GM18505 (cell line): Measurements from ENCODE around the gene CARS1.

Experiments used
- ATAC-seq: cut with Tn5 transposase; IDR thresholded peaks from one replicate; pipeline ENCODE4 v1.9.1; 2021; ENCODE audit not compliant: unreplicated experiment
- POLR2A ChIP-seq: IDR thresholded peaks from 4 replicates; pipeline ENCODE4 v1.6.1; 2011; ENCODE audit warnings: borderline replicate concordance; ENCODE audit not compliant: insufficient read depth, insufficient read length; ENCODE audit errors: extremely low read depth

Gene CARS1

GRCh38 chr11:3010521-3011275 lies 46.5 kb downstream of the CARS1 start:
- no peak for TF ChIP-seq POLR2A
- ATAC-seq: no peak

DNA sequence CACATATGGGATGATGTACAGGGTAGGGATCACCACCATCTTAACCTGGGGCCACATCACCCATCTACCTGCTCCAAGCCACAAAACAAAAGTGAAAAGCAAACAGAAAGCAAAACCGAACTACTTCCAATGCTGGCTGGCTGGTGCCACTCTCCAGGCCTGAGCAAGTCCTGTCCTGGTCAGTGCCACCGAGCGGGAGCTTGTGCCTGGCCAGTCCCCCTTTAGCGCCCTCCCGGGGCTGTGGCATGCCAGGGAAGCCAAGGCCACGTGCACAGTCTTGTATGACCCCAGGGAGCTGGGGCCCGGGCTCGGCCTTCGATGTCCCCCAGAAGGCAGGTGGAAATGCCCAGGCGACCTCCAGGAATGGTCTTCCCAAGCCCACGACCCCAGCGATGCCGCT lies 47.2 kb downstream of the CARS1 start:
- ATAC-seq: no peak
- TF ChIP-seq POLR2A: no peak

DNA sequence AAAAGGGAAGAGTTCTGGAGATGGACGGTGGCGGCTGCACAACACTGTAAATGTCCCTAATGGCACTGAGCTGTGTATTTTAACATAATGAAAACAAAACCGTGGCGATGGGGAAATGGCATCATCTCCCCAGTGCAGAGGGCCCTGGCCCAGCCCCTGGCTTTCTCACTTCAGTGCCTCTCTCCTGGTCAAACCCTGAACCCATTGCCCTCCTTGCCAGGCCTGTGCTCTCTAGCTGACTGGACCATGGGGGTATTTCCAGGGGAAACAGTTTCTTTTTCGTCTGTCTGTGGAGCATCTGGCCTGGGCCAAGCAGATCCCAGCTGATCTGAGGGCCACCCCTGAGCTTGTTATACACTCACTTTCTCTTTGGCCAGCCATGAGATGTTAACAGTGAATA lies 47.7 kb downstream of the CARS1 start:
- no peak for TF ChIP-seq POLR2A
- ATAC-seq: no peak

GRCh38 chr11:3008746-3009336 lies 48.4 kb downstream of the CARS1 start:
- ATAC-seq: no peak
- no peak for TF ChIP-seq POLR2A

GRCh38 chr11:3007404-3008010 lies 49.7 kb downstream of the CARS1 start:
- ATAC-seq: no peak
- TF ChIP-seq POLR2A: no peak

DNA sequence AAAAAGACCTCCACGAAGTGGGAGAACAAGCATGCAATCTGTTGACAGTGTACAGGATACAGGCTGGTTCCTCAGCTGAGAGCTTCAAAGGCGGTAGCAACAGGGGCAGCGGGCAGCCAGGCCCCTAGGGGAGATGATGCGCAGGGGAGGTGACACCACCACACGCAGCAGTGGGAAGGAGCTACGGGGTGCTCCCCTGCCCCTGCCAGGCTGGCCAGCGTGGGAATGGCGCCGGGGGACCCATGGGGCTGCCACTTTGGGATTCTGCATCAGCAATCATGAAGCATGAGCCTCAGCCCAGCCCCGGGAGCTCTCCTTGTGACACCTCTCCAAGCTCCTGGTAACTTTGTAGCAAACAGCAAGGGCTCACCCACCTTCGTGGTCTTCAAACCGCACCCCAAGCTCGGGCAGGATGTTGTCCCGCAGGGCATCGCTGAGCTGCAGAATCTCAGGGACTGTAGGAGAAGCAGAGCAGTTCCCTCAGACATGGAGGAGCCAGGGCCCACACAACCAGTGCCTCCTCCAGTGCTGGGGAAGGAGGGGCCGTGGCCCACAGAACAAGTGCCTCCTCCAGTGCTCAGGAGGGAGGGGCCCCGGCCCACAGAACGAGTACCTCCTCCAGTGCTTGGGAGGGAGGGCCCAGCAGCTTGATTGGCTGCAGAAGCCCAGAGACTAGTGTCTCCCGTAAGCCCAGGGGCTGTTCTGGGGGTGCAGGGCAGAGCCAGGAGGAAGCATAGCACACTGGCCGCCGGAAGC lies 50.5 kb downstream of the CARS1 start:
- TF ChIP-seq POLR2A: no peak
- ATAC-seq: no peak

GRCh38 chr11:3004481-3004880 lies 52.7 kb downstream of the CARS1 start:
- ATAC-seq: no peak
- no peak for TF ChIP-seq POLR2A

DNA sequence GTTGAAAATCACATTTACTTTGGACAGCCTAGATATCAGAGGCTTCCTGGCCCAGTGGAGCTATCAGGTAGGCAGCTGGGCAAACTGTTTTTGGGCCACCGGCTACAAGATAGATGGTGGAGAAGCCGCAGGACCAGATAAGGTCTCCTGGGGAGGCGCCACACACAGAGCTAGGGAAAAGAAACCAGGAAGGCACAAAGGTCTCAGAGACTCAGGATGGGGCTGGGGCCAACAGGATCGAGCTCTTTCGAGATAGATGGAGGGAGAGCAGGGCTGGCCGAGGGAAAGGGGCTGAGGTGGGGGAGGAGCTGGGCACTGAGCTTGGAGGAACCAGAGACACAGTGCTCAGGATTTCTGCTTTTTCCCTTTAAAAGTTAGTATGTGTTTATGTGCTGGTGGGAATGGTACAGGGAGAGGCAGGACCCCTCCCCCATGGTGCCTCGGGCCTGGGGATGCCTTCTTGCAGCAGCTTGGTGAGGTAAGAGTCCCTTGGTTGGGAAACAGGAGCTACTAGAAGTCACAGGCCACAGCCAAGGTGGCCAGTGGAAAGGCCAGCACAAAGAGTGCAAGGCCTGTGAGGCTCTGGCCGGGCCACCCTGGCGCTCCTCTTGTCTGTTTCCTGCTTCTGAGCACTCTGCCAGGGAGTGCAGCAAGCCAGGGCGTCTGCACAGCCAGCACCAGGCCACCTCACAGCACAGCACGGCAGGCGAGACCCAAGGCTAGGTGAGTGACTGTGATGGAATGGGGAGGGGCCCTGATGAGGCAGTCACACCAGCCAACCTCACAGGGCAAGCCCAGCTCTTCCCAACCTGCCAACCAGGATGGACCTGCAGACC lies 53.6 kb downstream of the CARS1 start:
- no peak for TF ChIP-seq POLR2A
- no peak for ATAC-seq

DNA sequence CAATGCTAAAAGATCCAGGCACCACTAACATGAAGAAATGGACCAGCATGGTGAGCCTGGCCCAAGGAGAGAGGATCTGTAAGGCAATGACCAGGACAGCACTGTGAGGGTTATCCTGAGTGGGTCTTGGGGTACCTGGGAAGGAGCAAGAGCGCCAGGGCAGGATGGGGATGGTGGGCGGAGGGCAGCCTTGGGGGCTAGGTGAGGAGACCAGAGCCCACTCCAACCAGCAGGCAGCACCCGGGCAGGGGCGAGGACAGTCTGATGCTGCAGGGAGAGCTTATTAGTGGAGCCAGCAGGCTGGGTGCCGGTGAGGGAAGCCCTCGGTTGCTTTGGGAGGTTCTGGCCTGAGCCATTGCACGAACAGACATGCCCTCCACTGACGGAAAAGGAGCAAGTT lies 54.4 kb downstream of the CARS1 start:
- no peak for TF ChIP-seq POLR2A
- no peak for ATAC-seq

- no peak for TF ChIP-seq POLR2A
- no peak for ATAC-seq
These were observed 54.8 kb downstream of the CARS1 start for GRCh38 chr11:3002351-3002861.

- TF ChIP-seq POLR2A: no peak
- no peak for ATAC-seq
These were observed 55.7 kb downstream of the CARS1 start for GRCh38 chr11:3001496-3001895.
